Caki2 (cell line): ENCODE results near the gene TRIM62. TPM values are rescaled to one million over a fixed set of nuclear protein-coding genes. Genes with fewer than 3 reads are reported as not detected.
A peak's percentile ranks its signal among the peaks of the same experiment; 100 is the strongest.
"Not testable (repeated sequence)": the region's sequence is repeated elsewhere in the genome, so short reads cannot be mapped to it uniquely, and the experiment has no call there.

Source experiments
- DNase-seq: peaks from one replicate; pipeline ENCODE4 v3.0.0-alpha.2; 2015; ENCODE audit warnings: low read depth
- in situ Hi-C: cut with HindIII; loops from 2 replicates; pipeline ENCODE4 v1.10.0; 2016; ENCODE audit warnings: low sequenced_read_pairs, low pct_unique_long_range_greater_than_20kb, mixed read lengths
- total RNA-seq: library from RNA; depleted of rRNA; stranded (reverse); fragments of >200 nt; shearing (Covaris generic); gene quantifications from 2 replicates; pipeline ENCODE4 v1.2.3, GENCODE V29; 2014; ENCODE audit warnings: low replicate concordance

Gene TRIM62
- total RNA-seq, 1 experiment from 2014 or later, result 2.6 TPM

- DNase-seq, result no peak
Measured at GRCh38 chr1:33143698-33144097, 38.1 kb downstream of the TRIM62 start.

GRCh38 chr1:33143176-33143575 is 38.7 kb downstream of the TRIM62 start:
- DNase-seq, result no peak
- in situ Hi-C loops, result no loop called here

More at GRCh38 chr1:33143698-33144097, 38.1 kb downstream of the TRIM62 start:
- in situ Hi-C loops, result no loop called here

GRCh38 chr1:33142483-33143064 is 39.3 kb downstream of the TRIM62 start:
- in situ Hi-C loops, result no loop called here
- no peak for DNase-seq

- in situ Hi-C loops, result no loop called here
- DNase-seq, result no peak
Measured at GRCh38 chr1:33141781-33142180, 40.1 kb downstream of the TRIM62 start.

- DNase-seq, result no peak
- in situ Hi-C loops, result no loop called here
Measured at GRCh38 chr1:33141216-33141615, 40.6 kb downstream of the TRIM62 start.

GRCh38 chr1:33140153-33141149 is 41.4 kb downstream of the TRIM62 start:
- in situ Hi-C loops, result no loop called here

GRCh38 chr1:33137800-33138199 is 44.0 kb downstream of the TRIM62 start:
- in situ Hi-C loops, result no loop called here
- DNase-seq, result no peak

More at GRCh38 chr1:33140153-33141149, 41.4 kb downstream of the TRIM62 start:
- no peak for DNase-seq

- in situ Hi-C loops, DNase-seq: not testable (repeated sequence)
Measured at GRCh38 chr1:33136041-33136440, 45.8 kb downstream of the TRIM62 start.

- in situ Hi-C loops, result no loop called here
- DNase-seq, result no peak
Measured at GRCh38 chr1:33133478-33134105, 48.3 kb downstream of the TRIM62 start.

GRCh38 chr1:33132549-33132948 is 49.3 kb downstream of the TRIM62 start:
- in situ Hi-C loops, result no loop called here
- no peak for DNase-seq

GRCh38 chr1:33131191-33131590 is 50.7 kb downstream of the TRIM62 start:
- in situ Hi-C loops, result no loop called here
- DNase-seq, result no peak

GRCh38 chr1:33130297-33130696 is 51.5 kb downstream of the TRIM62 start:
- in situ Hi-C loops, result no loop called here
- DNase-seq, result no peak

GRCh38 chr1:33128781-33129180 is 53.1 kb downstream of the TRIM62 start:
- no peak for DNase-seq
- in situ Hi-C loops, result no loop called here

GRCh38 chr1:33127001-33127823 is 54.6 kb downstream of the TRIM62 start:
- peak; percentile 99 for DNase-seq
- in situ Hi-C loops, result no loop called here

- no peak for DNase-seq
- in situ Hi-C loops, result no loop called here
Measured at GRCh38 chr1:33126411-33127000, 55.3 kb downstream of the TRIM62 start.

- in situ Hi-C loops, DNase-seq: not testable (repeated sequence)
Measured at GRCh38 chr1:33124647-33125046, 57.2 kb downstream of the TRIM62 start.

- in situ Hi-C loops, result no loop called here
- no peak for DNase-seq
Measured at GRCh38 chr1:33123266-33123665, 58.6 kb downstream of the TRIM62 start.
